ENCODE data around the gene UGT1A8.
"Not testable (repeated sequence)": the region's sequence is repeated elsewhere in the genome, so short reads cannot be mapped to it uniquely, and the experiment has no call there.

Gene UGT1A8

GRCh38 chr2:233617476-233617875 lies at the start of gene UGT1A8:
TSS of gene UGT1A8 (plus strand) at chr2:233617633. CDS start at chr2:233617708, 75 bp downstream.
- DNase-seq = not testable (repeated sequence)

GRCh38 chr2:233571001-233571400 lies 46.4 kb upstream of the UGT1A8 start:
- DNase-seq = no peak

- DNase-seq = no peak
These were observed 46.0 kb upstream of the UGT1A8 start for GRCh38 chr2:233571462-233571861.

GRCh38 chr2:233572468-233572867 lies 45.0 kb upstream of the UGT1A8 start:
- DNase-seq = no peak

- not testable (repeated sequence) for DNase-seq
These were observed 40.1 kb upstream of the UGT1A8 start for GRCh38 chr2:233577341-233577740.

- not testable (repeated sequence) for DNase-seq
These were observed 34.0 kb upstream of the UGT1A8 start for GRCh38 chr2:233583217-233583965.

- no peak for DNase-seq
These were observed 33.2 kb upstream of the UGT1A8 start for GRCh38 chr2:233584210-233584609.

GRCh38 chr2:233588400-233588799 lies 29.0 kb upstream of the UGT1A8 start:
- no peak for DNase-seq

GRCh38 chr2:233592706-233593105 lies 24.7 kb upstream of the UGT1A8 start:
- DNase-seq = not testable (repeated sequence)

- DNase-seq = no peak
These were observed 24.2 kb upstream of the UGT1A8 start for GRCh38 chr2:233593201-233593600.

- DNase-seq = no peak
These were observed 19.9 kb upstream of the UGT1A8 start for GRCh38 chr2:233597522-233597921.

GRCh38 chr2:233598952-233599351 lies 18.5 kb upstream of the UGT1A8 start:
- DNase-seq = no peak

- DNase-seq = no peak
These were observed 17.0 kb upstream of the UGT1A8 start for GRCh38 chr2:233600386-233600785.

GRCh38 chr2:233602076-233602475 lies 15.4 kb upstream of the UGT1A8 start:
- no peak for DNase-seq

- DNase-seq = no peak
These were observed 13.9 kb upstream of the UGT1A8 start for GRCh38 chr2:233603520-233603919.

- no peak for DNase-seq
These were observed 12.6 kb upstream of the UGT1A8 start for GRCh38 chr2:233604826-233605225.

GRCh38 chr2:233605680-233606079 lies 11.8 kb upstream of the UGT1A8 start:
- no peak for DNase-seq

- DNase-seq = no peak
These were observed 6.1 kb upstream of the UGT1A8 start for GRCh38 chr2:233611284-233611683.

GRCh38 chr2:233620204-233620603 lies 2.8 kb downstream of the UGT1A8 start:
- no peak for DNase-seq

- not testable (repeated sequence) for DNase-seq
These were observed 4.4 kb downstream of the UGT1A8 start for GRCh38 chr2:233621863-233622262.

- no peak for DNase-seq
These were observed 10.0 kb downstream of the UGT1A8 start for GRCh38 chr2:233627331-233628025.

- not testable (repeated sequence) for DNase-seq
These were observed 18.9 kb downstream of the UGT1A8 start, which contains the start of gene UGT1A10 for GRCh38 chr2:233636306-233636705. TSS of gene UGT1A10 (plus strand) at chr2:233636448. CDS start at chr2:233636523, 75 bp downstream.

- DNase-seq = no peak
These were observed 21.4 kb downstream of the UGT1A8 start for GRCh38 chr2:233638836-233639235.

GRCh38 chr2:233639860-233640259 lies 22.4 kb downstream of the UGT1A8 start:
- DNase-seq = no peak

All from AML-193 (cell line).